ENCODE measurements around the gene HOMER1. TPM values are rescaled to one million over a fixed set of nuclear protein-coding genes. Genes with fewer than 3 reads are reported as not detected.

The HOMER1 gene
- total and polyA plus RNA-seq, 7 donors: 0.23 to 31.0 (median 8.3) TPM

- intact Hi-C loops (cut with DNase I): loop anchor here (1.0 to 5.0 kb wide), 3 partner anchors 227 to 443 kb away; partner anchors contain the start of gene JMY
These were observed 49.7 kb downstream of the HOMER1 start for GRCh38 chr5:79464278-79464677.

GRCh38 chr5:79459626-79460025 lies 54.3 kb downstream of the HOMER1 start:
- Histone ChIP-seq H3K36me3 (peaks cover 0 to 4% (median 0%) of the 10 kb centered on the region in 4 donors), H3K4me3 (no peak overlapping the region), H3K27me3 (no peaks in the 10 kb centered on the region), H3K9me3 (no peaks in the 10 kb centered on the region), H3K27ac (no peak overlapping the region), H3K4me1 (no peaks in the 10 kb centered on the region)
- TF ChIP-seq POLR2AphosphoS5 (IDR thresholded peaks at IDR 0.05) (no peak), CTCF (IDR thresholded peaks at IDR 0.05) (no peak), POLR2A (IDR thresholded peaks at IDR 0.05) (no peak), EP300 (IDR thresholded peaks at IDR 0.05) (no peak)
- WGBS, 2 donors: 85 to 86% methylated on average over 2 of the region's 2 CpGs
- no peak for DNase-seq
- intact Hi-C loops (cut with DNase I): loop anchor here (5.0 kb wide), 1 partner anchor 222 kb away; the partner anchor contains the start of gene JMY

More at GRCh38 chr5:79464278-79464677, 49.7 kb downstream of the HOMER1 start:
- TF ChIP-seq POLR2A (IDR thresholded peaks at IDR 0.05): no peak
- no peak for TF ChIP-seq EP300 (IDR thresholded peaks at IDR 0.05)
- no peak for TF ChIP-seq CTCF (IDR thresholded peaks at IDR 0.05)
- no peak for TF ChIP-seq POLR2AphosphoS5 (IDR thresholded peaks at IDR 0.05)
- WGBS, 2 donors: 66 to 87% methylated on average over 3 of the region's 3 CpGs
- Histone ChIP-seq H3K27ac (no peak overlapping the region), H3K9me3 (no peaks in the 10 kb centered on the region), H3K27me3 (no peaks in the 10 kb centered on the region), H3K4me1 (no peaks in the 10 kb centered on the region), H3K4me3 (no peak overlapping the region), H3K36me3 (no peaks in the 10 kb centered on the region)
- DNase-seq: no peak

- Histone ChIP-seq H3K9me3 (no peaks in the 10 kb centered on the region), H3K4me1 (no peaks in the 10 kb centered on the region), H3K27me3 (no peaks in the 10 kb centered on the region), H3K4me3 (no peak overlapping the region), H3K27ac (no peak overlapping the region), H3K36me3 (peaks cover 0 to 4% (median 0%) of the 10 kb centered on the region in 4 donors)
- intact Hi-C loops (cut with DNase I): no loop called here
- WGBS, 2 donors: 79 to 85% methylated on average over 2 of the region's 2 CpGs
- no peak for DNase-seq
- no peak for TF ChIP-seq EP300 (IDR thresholded peaks at IDR 0.05)
- TF ChIP-seq CTCF (IDR thresholded peaks at IDR 0.05): no peak
- no peak for TF ChIP-seq POLR2A (IDR thresholded peaks at IDR 0.05)
- TF ChIP-seq POLR2AphosphoS5 (IDR thresholded peaks at IDR 0.05): no peak
These were observed 56.9 kb downstream of the HOMER1 start for GRCh38 chr5:79456890-79457583.

GRCh38 chr5:79456400-79456799 lies 57.5 kb downstream of the HOMER1 start:
- H3K4me1 ChIP-seq: no peaks in the 10 kb centered on the region
- peaks cover 0 to 4% (median 0%) of the 10 kb centered on the region in 4 donors for H3K36me3 ChIP-seq
- H3K4me3 ChIP-seq: no peak overlapping the region
- H3K27ac ChIP-seq: no peak overlapping the region
- H3K27me3 ChIP-seq: no peaks in the 10 kb centered on the region
- no peaks in the 10 kb centered on the region for H3K9me3 ChIP-seq
- no peak for TF ChIP-seq POLR2A (IDR thresholded peaks at IDR 0.05)
- no peak for TF ChIP-seq CTCF (IDR thresholded peaks at IDR 0.05)
- no peak for TF ChIP-seq POLR2AphosphoS5 (IDR thresholded peaks at IDR 0.05)
- TF ChIP-seq EP300 (IDR thresholded peaks at IDR 0.05): no peak
- intact Hi-C loops (cut with DNase I): no loop called here
- DNase-seq: no peak

Data from sigmoid colon (tissue), 7 donors.